Sigmoid colon (tissue), 4 donors: Measurements from ENCODE around the gene SHOC1.

ENCODE experiments used
- CTCF ChIP-seq, 4 experiments: fragments of 450-650 bp in 3 of 4; fragments of 200-600 bp in 1 of 4; IDR thresholded peaks; one replicate each; pipeline ENCODE4 v1.5.1; 2016 to 2019; ENCODE audit warnings: antibody characterized with exemption in 4 of 4, mild to moderate bottlenecking in 3 of 4, moderate library complexity in 2 of 4
- EP300 ChIP-seq, 4 donors: sonication (generic); formaldehyde crosslinking; IDR thresholded peaks; one replicate each; pipeline ENCODE4 v1.6.1; 2017; ENCODE audit warnings: antibody characterized with exemption in 4 of 4
- POLR2A ChIP-seq, 2 donors: fragments of 450-650 bp; IDR thresholded peaks; one replicate each; pipeline ENCODE4 v1.6.1; 2016; ENCODE audit warnings: antibody characterized with exemption in 2 of 2, mild to moderate bottlenecking in 2 of 2, moderate library complexity in 2 of 2
- POLR2AphosphoS5 ChIP-seq, 4 donors: sonication (generic); formaldehyde crosslinking; IDR thresholded peaks; one replicate each; pipeline ENCODE4 v1.6.1; 2017; ENCODE audit warnings: antibody characterized with exemption in 4 of 4

GRCh38 chr9:111762556-111762955 lies 32.2 kb downstream of the SHOC1 start:
- TF ChIP-seq POLR2AphosphoS5 (IDR thresholded peaks at IDR 0.05) (no peak), POLR2A (IDR thresholded peaks at IDR 0.05) (no peak), EP300 (IDR thresholded peaks at IDR 0.05) (no peak), CTCF (IDR thresholded peaks at IDR 0.05) (no peak)
